Psoas muscle (tissue), 8 donors: ENCODE data around the gene CES3. TPM values are rescaled to one million over a fixed set of nuclear protein-coding genes. Genes with fewer than 3 reads are reported as not detected.
A peak's percentile ranks its signal among the peaks of the same experiment; 100 is the strongest.

Source experiments
- ATAC-seq, 4 donors: fragments of 200-7000 bp; cut with Tn5 transposase; one replicate each; pipeline ENCODE4 v1.9.1; 2020; ENCODE audit warnings: moderate library complexity in 3 of 4, mild to moderate bottlenecking in 2 of 4
- DNase-seq, 2 donors: peaks; one replicate each; pipeline ENCODE4 v3.0.0-alpha.2; 2020
- H3K27ac ChIP-seq: fragments of 200-600 bp; one replicate; pipeline ENCODE4 v1.8.0; 2022
- H3K27me3 ChIP-seq, 3 donors: fragments of 200-600 bp in 1 of 3; one replicate each; pipeline versions ENCODE4 v1.6.1 to v1.8.0; 2013 to 2022; ENCODE audit warnings: low read length in 2 of 3, mild to moderate bottlenecking in 2 of 3, moderate library complexity in 1 of 3; ENCODE audit not compliant: insufficient read depth in 3 of 3
- H3K36me3 ChIP-seq, 2 donors: fragments of 200-600 bp in 1 of 2; one replicate each; pipeline versions ENCODE4 v1.6.1 to v1.8.0; 2013 to 2022; ENCODE audit warnings: low read depth in 1 of 2, mild to moderate bottlenecking in 1 of 2, moderate library complexity in 1 of 2; ENCODE audit not compliant: insufficient read depth in 1 of 2
- H3K4me1 ChIP-seq: fragments of 200-600 bp; one replicate; pipeline ENCODE4 v1.8.0; 2022
- H3K4me3 ChIP-seq: fragments of 200-600 bp; one replicate; pipeline ENCODE4 v1.8.0; 2022; ENCODE audit warnings: mild to moderate bottlenecking
- H3K9me3 ChIP-seq: fragments of 200-600 bp; one replicate; pipeline ENCODE4 v1.8.0; 2022
- CTCF ChIP-seq: fragments of 200-600 bp; IDR thresholded peaks from one replicate; pipeline ENCODE4 v1.8.0; 2022; ENCODE audit warnings: antibody characterized with exemption
- WGBS, 3 donors: extraction: QIAGEN DNeasy Blood & Tissue Kit; methylation state at CpG; one replicate each; pipeline versions ENCODE4 v1.1.6 to v1.1.7; 2013; 5-methylcytosine and 5-hydroxymethylcytosine counted together
- intact Hi-C, 2 donors: fragments of 100-400 bp; cut with DNase I; formaldehyde crosslinking; loops; one replicate each; pipeline versions ENCODE4 v1.11.0 to v1.14.2; 2022
- polyA plus RNA-seq, 3 donors: library from polyadenylated mRNA; stranded (reverse); fragments of 200-250 nt; gene quantifications; one replicate each; pipeline ENCODE4 v1.2.3, GENCODE V29; 2013
- total RNA-seq, 4 donors: library from RNA; stranded (reverse); fragmentation: NEBNext Ultra II Directional in 2 of 4; extraction: Animal tissue kit (Norgen Biotek cat#: 25700) in 2 of 4; gene quantifications; one replicate each; pipeline versions ENCODE4 v1.2.1 to v1.2.4, GENCODE V29; 2021 to 2023
- donor health status: healthy with polysubstance abuse.
- donor health status: DM: no; HTN: no; CAD: no; lungs with moderate emphysema.
- donor health status: Bipolar disorder and iron deficiency.
- donor health status: healthy.
- donor health status: DM: yes; HTN: yes; CAD: no.
- donor health status: DM: no; HTN: no; CAD: no.
- donor health status: DM: no; HTN: no; CAD: no.
- donor health status: DM: yes; HTN: yes; CAD: no.

Gene CES3
- total and polyA plus RNA-seq, 7 donors: 0.48 to 15.2 (median 9.7) TPM

GRCh38 chr16:66924527-66925321, 36.3 kb upstream of the CES3 start:
- WGBS, 3 donors: 5 to 8% (median 6%) methylated on average over 53 to 72 of the region's 72 CpGs
- H3K27me3 ChIP-seq: no peaks in the 10 kb centered on the region

GRCh38 chr16:66925322-66925840, 35.7 kb upstream of the CES3 start, which contains the start of gene RRAD:
RRAD (minus strand) TSS chr16:66925535; CDS start chr16:66925179, 356 bp downstream.
- H3K27me3 ChIP-seq: no peaks in the 10 kb centered on the region

More at GRCh38 chr16:66924527-66925321, 36.3 kb upstream of the CES3 start:
- peak; percentile 54 to 73 for DNase-seq
- Histone ChIP-seq H3K4me1 (peaks cover 31% of the 10 kb centered on the region), H3K9me3 (no peaks in the 10 kb centered on the region), H3K36me3 (peaks cover 0 to 32% of the 10 kb centered on the region in 2 donors), H3K27ac (peak overlapping the region; percentile 96), H3K4me3 (peak overlapping the region; percentile 67)
- TF ChIP-seq CTCF: peak; percentile 43
- peak in 2 of 4 donors; percentile 3 to 8 for ATAC-seq
- intact Hi-C loops: no loop called here

GRCh38 chr16:66926171-66926947, 34.7 kb upstream of the CES3 start:
- Histone ChIP-seq H3K27me3 (no peaks in the 10 kb centered on the region), H3K27ac (peak overlapping the region; percentile 96), H3K4me1 (peaks cover 40% of the 10 kb centered on the region), H3K4me3 (peak overlapping the region; percentile 67), H3K9me3 (no peaks in the 10 kb centered on the region), H3K36me3 (peaks cover 0 to 32% of the 10 kb centered on the region in 2 donors)
- intact Hi-C loops: loop anchor here in 1 of 2 donors (2.0 kb wide), 1 partner anchor 26 kb away; no protein-coding TSS in a partner anchor
- TF ChIP-seq CTCF: no peak
- ATAC-seq: peak; percentile 0 to 49 (median 23)
- DNase-seq: peak; percentile 67 to 82
- WGBS, 3 donors: 31 to 41% (median 40%) methylated on average over 5 of the region's 5 CpGs

More at GRCh38 chr16:66925322-66925840, 35.7 kb upstream of the CES3 start, which contains the start of gene RRAD:
- Histone ChIP-seq H3K36me3 (peaks cover 0 to 32% of the 10 kb centered on the region in 2 donors), H3K9me3 (no peaks in the 10 kb centered on the region), H3K27ac (peak within 1 kb of the TSS; percentile 96), H3K4me1 (peaks cover 37% of the 10 kb centered on the region), H3K4me3 (peak within 1 kb of the TSS; percentile 67)
- intact Hi-C loops: no loop called here
- ATAC-seq (peak; percentile 23 to 45 (median 34)), DNase-seq (peak; percentile 80 to 87)
- no peak for TF ChIP-seq CTCF
- WGBS, 3 donors: 1 to 2% (median 2%) methylated on average over 31 to 42 of the region's 42 CpGs

- intact Hi-C loops: loop anchor here in 1 of 2 donors (2.0 kb wide), 1 partner anchor 26 kb away; no protein-coding TSS in a partner anchor
- peaks cover 42% of the 10 kb centered on the region for H3K4me1 ChIP-seq
- WGBS, 3 donors: 18 to 25% (median 21%) methylated on average over 3 of the region's 3 CpGs
- H3K27ac ChIP-seq: peak overlapping the region; percentile 96
- peaks cover 0 to 34% of the 10 kb centered on the region in 2 donors for H3K36me3 ChIP-seq
- no peak for TF ChIP-seq CTCF
- ATAC-seq (peak; percentile 3 to 46 (median 36)), DNase-seq (peak in 1 of 2 donors; percentile 73)
- no peaks in the 10 kb centered on the region for H3K9me3 ChIP-seq
- no peaks in the 10 kb centered on the region for H3K27me3 ChIP-seq
- peak overlapping the region; percentile 67 for H3K4me3 ChIP-seq
Observed at GRCh38 chr16:66926961-66927436, 34.1 kb upstream of the CES3 start.
